IPS-11a (cell line): Measurements from ENCODE around the gene THRSP.
"Not testable (repeated sequence)": the region's sequence is repeated elsewhere in the genome, so short reads cannot be mapped to it uniquely, and the experiment has no call there.

Experiments used
- H3K4me3 ChIP-seq: one replicate; pipeline ENCODE4 v1.5.1; 2013; ENCODE audit warnings: low read depth, low read length, control low read depth

THRSP gene

DNA sequence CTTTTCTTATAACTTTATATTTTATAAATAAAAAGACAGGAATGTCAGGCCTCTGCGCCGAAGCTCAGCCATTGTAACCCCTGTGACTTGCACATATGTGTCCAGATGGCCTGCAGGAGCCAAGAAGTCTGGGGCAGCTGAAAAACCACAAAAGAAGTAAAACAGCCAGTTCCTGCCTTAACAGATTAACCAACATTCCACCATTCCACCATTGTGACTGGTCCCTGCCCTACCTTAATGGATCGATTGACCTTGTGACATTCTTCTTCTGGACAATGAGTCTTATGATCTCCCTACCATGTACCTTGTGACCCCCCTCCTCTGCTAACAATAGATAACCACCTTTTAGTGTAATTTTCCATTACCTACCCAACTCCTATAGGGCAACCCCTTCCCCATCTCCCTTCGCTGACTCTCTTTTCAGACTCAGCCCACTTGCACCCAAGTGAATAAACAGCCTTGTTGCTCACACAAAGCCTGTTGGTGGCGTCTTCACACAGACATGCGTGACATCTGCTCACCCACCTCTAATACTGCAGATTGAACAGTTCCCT is 22.9 kb downstream of the THRSP start:
- not testable (repeated sequence) for H3K4me3 ChIP-seq

DNA sequence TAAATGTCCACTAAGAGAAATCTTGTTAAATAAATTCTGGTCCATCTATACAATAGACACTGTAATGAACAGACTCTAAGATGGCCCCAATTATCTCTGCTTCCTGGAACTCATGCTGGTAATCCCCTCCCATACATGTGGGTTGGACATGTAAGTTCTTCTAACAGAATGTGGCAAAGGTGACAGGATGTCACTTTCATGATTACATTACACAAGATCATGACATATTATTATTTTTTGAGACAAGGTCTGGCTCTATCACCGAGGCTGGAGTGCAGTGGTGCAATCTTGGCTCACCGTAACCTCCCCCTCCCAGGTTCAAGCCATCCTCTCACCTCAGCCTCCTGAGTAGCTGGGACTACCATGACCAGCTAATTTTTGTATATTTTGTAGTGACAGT is 30.6 kb downstream of the THRSP start:
- H3K4me3 ChIP-seq, result no peak overlapping the region

DNA sequence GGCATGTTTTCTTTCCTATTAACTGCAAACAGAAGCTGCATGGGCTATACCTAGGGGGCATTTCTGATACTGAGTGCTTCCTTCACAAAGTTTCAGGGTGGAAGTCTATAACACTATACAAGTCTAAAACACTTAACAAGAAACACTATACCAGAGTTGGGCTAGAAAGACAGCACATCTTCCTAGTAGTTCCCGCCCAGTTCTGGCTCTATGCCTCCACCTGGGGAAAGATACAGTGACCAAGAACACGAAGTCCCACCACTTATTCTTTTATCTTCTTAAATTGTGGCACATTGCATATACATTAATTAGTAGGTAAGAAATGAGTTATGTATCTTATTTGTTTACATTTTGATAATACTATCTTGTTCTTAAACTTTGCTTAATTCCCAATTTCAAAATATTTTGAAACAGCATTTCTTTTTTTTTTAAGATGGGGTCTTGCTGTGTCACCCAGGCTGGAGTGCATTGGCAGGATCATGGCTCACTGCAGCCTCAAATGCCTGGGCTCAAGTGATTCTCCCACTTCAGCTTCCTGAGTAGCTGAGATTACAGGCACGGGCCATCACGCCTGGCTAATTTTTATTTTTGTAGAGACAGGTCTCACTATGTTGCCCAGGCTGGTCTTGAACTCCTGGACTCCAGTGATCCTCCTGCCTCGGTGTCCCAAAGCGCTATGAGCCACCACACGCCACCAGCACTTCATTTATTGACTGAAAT is 34.2 kb downstream of the THRSP start:
- H3K4me3 ChIP-seq, result no peak overlapping the region

DNA sequence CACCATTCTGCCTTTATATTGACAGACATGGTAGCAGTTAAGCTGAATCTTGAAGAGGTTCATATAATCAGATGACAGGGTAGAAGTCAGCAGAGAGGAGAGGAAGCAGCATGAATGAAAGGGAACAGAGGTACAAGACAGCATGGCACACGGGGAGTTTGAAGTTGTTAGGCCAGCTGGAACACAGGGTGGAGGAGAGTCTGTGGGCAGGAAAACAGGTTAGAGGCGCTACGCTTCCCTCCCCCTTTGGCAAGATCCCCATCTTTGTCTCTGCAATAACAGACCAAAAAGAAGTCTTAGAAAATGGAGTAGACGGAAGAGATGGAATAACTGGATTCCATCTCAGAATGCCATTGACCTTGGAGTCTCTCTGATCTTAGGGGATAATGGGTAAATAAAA is 36.0 kb downstream of the THRSP start:
- H3K4me3 ChIP-seq, result no peak overlapping the region

GRCh38 chr11:78100261-78100660 is 36.6 kb downstream of the THRSP start:
- H3K4me3 ChIP-seq, result no peak overlapping the region

GRCh38 chr11:78100676-78101472 is 37.2 kb downstream of the THRSP start:
- H3K4me3 ChIP-seq, result no peak overlapping the region

- H3K4me3 ChIP-seq, result no peak overlapping the region
These were observed 45.7 kb downstream of the THRSP start for GRCh38 chr11:78109081-78110015.

DNA sequence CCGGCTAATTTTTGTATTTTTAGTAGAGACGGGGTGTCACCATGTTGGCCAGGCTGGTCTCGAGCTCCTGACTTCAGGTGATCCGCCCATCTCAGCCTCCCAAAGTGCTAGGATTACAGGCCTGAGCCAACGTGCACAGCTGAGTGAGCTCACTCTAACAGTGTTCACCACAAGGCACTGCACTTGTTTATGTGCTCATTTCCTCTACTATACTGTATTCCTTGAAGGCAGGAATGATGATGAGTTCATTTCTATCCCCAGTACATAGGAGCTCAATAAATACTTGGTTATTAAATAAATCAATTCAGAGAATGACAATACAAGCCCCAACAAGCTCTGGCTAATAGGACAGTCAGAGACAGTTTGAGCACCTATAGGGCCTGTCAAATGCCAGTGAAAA is 46.7 kb downstream of the THRSP start:
- H3K4me3 ChIP-seq, result no peak overlapping the region

DNA sequence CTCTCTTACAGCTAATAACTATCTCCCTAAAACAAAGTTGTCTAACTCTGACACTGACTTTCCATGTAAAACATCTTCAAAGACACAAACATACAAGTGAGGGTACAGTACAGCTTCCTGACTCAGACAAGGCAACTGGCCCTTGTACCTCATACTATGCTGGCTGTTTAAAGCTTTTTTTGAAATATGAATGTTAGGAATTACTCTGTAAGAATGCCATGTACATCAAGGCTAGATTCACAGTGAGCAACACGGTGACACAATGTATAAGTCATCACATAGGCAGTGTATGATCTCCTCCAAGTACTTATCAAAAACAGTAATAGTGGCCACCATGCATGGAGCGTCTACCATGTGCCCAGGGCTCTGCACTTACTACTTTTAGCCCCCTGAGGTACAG is 47.2 kb downstream of the THRSP start:
- H3K4me3 ChIP-seq, result no peak overlapping the region

- H3K4me3 ChIP-seq, result no peak overlapping the region
These were observed 47.6 kb downstream of the THRSP start for GRCh38 chr11:78111298-78111697.

- no peak overlapping the region for H3K4me3 ChIP-seq
These were observed 49.1 kb downstream of the THRSP start for GRCh38 chr11:78112582-78113275.
